ENCODE measurements around the gene TEKT5.
"Not testable (repeated sequence)": the region's sequence is repeated elsewhere in the genome, so short reads cannot be mapped to it uniquely, and the experiment has no call there.

TEKT5 gene

DNA sequence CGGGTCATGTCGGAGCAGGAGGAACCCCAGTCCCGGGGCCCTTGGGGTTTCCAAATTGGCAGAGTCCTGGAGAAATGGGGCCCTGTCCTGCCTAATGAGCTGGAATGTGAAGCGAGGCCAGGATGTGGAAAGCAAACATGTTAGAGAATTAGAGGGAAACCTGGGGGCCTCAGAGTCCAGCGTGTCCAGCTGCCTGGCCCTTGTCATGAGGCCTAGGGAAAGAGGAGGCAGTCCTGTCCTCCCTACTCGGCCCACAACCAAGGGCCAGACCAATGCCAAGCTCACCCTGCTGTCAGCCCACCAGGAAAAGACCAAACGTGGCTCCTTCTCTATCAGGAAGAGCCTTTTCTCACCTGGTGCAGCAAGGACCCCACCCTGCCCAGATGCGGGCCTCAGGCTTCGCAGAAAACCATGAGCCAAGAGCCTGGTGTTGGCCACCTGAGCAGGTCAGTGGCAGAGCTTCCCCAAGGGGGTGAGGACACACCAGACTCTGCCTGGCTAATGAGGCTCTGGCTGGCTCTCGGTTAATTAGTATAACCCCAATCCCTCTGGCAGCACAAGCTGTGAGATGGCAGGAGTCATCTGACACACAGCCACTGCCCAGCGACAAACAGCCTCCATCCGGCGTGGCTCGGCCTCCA lies 10.1 kb downstream of the TEKT5 start:
- no peak for DNase-seq

DNA sequence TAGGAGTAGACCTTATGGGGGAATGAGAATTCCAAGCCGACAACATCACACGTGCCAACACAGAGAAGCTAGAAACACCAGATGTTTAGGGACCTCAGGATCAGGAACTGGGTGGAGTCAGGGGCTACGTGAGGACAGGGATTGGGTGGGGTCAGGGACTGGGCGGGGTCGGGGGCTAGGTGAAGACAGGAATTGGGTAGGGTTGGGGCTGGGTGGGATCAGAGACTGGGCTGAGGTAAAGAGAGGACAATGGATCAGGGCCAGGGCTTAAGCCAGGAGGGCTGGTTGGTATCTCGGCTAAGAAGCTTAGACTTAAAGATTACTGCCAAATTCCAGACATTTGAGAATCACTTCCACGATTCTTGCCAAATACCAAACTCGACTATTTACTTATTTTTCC lies 11.6 kb downstream of the TEKT5 start:
- peak; percentile 7 for DNase-seq

GRCh38 chr16:10682604-10683003 lies 12.1 kb downstream of the TEKT5 start:
- no peak for DNase-seq

DNA sequence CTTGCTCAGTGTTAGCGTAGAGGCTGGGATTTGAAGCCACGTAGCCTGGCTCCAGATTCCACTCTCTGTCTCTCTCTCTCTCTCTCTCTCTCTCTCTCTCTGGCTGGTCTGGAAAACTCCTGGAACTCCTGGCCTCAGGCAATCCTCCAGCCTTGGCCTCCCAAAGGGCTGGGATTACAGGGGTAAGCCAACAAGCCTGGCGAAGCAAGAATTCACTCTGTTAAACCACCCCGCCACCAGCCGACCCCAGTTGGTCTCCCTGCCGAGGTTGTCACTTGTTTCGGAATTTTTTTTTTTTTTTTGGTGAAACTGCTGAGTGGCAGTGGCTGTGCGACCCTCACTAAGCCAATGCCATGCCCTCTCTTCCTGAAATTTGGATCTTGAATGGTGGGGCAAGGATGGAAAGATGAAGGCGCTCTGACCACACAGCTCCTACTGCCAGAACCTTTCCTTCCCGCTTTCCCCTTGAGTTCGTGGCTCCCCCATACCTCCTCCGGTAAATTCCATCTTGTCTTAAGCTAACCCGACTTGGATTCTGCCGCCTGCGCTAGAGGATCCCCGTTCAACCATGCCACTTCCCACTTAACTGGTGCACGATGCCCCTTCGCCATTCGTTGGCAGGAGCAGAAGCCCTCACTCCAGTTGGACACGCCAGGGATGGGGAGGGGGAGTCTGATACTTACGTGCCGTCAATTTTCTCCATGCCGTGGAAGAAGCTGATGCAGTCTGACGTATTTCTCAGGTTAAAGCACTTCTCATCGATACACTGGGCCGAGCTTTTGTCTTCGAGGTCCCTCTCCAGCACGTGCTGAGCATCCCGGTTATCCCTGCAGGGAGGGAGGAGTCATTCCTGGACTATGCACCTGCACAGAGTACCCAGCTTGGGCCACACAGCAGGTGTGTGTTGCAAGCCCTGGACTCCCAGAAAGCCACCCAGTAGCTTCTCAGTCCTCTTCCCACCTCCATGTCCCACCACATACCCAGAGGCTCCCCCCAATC lies 13.1 kb downstream of the TEKT5 start:
- no peak for DNase-seq

GRCh38 chr16:10679921-10680320 lies 14.8 kb downstream of the TEKT5 start:
- no peak for DNase-seq

GRCh38 chr16:10679441-10679840 lies 15.3 kb downstream of the TEKT5 start:
- DNase-seq: not testable (repeated sequence)

DNA sequence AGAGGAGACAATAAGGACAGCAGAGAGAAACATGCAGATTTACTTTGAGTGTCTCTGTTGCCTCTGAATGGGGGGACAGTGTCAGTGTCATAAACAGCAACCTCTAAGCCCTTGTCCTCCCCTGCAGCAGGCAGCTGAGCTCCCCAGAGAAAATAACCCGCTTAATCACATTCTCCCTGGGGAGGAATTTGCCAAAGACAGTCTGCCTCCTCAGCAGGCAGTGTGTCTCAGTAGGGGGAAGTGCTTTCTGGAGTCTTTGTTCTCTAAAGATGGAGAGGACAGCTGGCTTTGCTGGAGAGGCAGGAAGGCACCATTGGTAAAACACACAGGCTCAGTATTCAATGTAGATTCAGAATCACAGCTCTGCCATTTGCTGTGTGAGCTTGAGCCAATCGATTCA lies 16.1 kb downstream of the TEKT5 start:
- DNase-seq: peak; percentile 16

DNA sequence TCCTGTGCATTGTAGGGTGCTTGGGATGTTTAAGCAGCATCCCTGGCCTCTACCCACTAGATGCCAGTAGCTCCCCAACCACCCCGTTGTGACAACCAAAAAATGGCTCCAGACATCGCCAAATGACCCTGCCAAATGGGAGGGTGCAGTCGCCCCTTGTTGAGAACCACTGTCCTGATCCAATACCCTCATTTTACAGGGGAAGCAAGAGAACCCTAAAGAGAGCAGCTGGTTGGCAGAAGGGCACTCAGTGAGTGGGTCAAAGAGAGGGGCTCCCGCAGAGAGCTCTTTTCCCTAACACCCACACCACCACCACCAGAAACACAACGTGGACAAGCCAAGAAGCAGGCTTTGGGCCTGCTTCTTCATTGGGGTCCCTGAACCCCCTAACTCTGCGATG lies 18.4 kb downstream of the TEKT5 start:
- no peak for DNase-seq

GRCh38 chr16:10675861-10676260 lies 18.9 kb downstream of the TEKT5 start:
- DNase-seq: no peak

DNA sequence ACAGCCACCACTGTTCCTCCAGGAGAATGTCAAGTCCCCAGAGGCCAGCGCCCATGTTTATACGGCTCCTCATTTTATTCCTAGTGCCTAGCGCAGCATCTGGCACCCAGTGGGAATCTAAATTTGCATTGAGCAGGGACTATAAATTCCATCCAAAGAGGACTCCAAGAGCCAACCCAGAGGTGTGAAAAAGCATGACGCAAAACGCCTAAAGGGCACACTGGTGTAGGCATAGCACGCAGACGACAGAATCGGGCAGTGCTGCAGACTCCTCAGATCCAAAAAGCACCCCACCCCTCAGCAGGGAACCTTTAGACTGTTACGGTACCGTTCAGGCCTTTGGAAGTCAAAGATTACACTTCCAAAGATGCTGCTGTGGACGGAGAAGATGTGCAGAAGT lies 19.5 kb downstream of the TEKT5 start:
- no peak for DNase-seq

DNA sequence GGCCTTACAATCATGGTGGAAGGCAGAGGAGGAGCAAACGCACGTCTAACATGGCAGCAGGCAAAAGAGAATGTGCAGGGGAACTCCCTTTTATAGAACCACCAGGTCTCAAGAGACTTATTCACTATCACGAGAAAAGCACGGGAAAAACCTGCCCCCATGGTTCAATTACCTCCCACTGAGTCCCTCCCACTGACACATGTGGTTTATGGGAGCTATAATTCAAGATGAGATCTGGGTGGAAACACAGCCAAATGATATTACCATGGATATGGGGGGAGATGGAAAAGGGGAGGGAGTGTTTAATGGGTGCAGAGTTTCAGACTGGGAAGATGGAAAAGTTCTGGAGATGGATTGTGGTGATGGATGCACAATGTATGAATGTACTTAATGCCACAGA lies 23.0 kb downstream of the TEKT5 start:
- no peak for DNase-seq

DNA sequence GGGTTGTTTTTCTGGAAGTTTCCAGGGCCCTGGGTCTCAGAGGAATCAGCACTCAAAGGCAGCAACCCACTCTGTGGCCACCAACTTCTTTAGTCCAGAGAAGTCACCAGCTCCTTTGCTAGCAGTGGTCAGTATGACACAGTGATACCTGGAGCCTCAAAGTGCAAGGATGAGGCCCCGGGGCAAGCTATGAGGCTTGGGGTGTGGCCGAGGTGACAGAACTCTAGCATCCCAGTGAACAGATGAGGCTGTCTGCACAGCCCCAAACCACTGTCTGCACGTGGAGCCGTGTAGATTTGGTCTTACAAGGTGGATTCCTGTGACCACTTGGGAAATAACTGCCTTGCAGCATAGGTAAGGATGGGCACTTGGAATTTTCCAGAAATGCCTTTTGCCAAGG lies 24.9 kb downstream of the TEKT5 start:
- no peak for DNase-seq

GRCh38 chr16:10668322-10669045 lies 26.2 kb downstream of the TEKT5 start:
- DNase-seq: peak; percentile 16

DNA sequence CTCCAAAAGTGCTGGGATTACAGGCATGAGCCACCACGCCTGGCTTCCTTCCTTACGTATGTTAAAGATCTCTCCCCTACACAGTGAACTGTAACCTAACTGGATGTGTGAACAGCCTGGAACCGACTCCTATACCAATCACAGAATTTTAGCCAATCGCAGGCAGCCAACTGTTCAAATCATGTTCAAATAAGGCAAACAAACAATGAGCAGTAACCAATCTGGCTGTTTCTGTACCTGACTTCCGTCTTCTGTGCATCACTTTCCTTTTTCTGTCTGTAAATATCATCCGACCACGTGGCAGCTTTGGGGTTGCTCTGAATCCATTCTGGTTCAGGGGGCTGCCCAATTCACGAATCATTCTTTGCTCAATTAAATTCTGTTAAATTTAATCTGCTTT lies 27.5 kb downstream of the TEKT5 start:
- no peak for DNase-seq

GRCh38 chr16:10666291-10666690 lies 28.4 kb downstream of the TEKT5 start:
- DNase-seq: no peak

DNA sequence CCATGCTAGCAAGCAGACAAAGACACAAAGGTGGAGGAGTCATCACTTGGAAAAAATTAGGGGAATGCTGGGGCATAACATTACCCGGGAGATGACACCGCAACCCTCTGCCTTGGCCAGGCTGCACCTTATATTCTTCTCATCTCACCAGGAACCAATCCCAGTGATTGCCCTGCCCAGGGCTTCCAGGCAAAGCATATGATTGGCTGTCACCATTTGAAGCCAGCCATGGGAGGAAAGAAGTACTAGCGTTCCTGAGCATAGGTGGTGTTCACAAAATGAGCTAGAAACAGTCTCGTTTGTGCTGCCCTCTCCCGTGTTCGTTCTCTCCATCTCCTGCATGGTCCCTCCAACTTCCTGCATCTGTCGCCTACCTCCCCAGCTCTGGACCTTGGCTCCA lies 29.6 kb downstream of the TEKT5 start:
- DNase-seq: no peak

DNA sequence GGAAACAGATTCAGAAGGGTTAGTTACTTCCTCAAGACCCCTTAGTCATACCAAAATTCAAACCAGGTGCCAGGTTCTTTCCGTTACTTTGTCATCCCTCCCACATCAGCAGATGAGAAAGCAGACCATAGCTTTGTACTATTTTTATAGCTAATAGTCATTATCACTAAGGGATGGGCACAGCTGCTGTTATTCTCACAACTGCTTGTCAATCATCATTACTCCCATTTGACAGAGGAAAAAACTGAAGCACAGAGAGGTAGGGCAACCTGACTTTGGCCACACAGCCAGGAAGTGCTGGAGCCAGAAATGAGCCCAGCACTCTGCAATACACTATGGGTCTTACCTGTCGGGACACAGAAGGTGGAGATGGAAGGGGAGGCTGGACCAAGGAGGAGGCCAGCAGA lies 30.0 kb downstream of the TEKT5 start:
- no peak for DNase-seq

- DNase-seq: no peak
These were observed 31.0 kb downstream of the TEKT5 start for GRCh38 chr16:10663744-10664143.

GRCh38 chr16:10663146-10663545 lies 31.6 kb downstream of the TEKT5 start:
- no peak for DNase-seq

GRCh38 chr16:10662212-10662611 lies 32.5 kb downstream of the TEKT5 start:
- DNase-seq: no peak

GRCh38 chr16:10661737-10662136 lies 33.0 kb downstream of the TEKT5 start:
- DNase-seq: no peak

DNA sequence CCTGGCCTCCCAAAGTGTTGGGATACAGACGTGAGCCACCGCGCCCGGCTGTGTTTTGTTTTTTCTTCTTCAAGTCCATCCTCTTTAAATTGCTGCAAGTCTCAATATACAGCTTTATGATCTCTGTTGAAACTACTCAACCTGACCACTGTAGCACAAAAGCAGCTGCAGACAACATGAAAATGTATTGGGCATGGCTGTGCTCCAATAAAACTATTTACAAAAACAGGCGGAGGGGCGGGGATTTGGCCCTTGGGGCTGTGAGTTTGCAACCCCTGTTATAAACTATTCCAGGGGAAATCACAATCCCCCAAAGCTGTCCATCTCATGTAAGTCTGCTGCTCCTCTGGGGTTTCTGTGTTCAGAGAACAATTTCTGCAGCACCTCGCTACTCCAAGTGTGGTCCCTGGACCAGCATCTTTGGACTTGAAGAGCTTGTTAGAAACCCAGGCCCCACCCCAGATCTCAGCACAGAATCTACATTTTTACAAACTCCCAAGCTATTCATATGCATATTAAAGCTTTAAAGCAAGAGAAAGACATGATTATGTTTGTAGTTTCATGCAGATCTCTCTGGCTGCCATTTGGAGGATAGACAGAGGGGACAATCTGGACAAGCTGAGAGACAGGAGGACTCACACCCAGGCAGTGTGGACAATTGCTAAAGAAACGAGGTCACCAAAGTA lies 33.6 kb downstream of the TEKT5 start:
- no peak for DNase-seq

DNA sequence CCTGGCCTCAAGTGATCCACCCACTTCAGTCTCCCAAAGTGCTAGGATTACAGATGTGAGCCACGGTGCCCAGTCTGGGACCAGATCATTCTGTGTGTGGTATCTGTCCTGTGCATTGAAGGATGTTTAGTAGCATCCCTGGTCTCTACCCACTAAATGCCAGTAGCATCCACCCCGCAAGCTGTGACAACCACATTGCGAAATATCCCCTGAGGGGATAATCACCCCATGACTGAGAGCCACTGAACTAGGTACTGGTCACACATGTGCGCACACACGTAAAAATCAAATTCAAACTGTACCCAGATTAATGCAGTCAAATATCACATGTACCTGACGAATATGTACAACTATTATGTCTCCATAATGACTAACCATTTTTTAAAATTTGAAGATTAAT lies 35.8 kb downstream of the TEKT5 start:
- no peak for DNase-seq

All from NCI-H69 (cell line).